H9 (cell line): ENCODE measurements around the gene PLOD1. TPM values are rescaled to one million over a fixed set of nuclear protein-coding genes. Genes with fewer than 3 reads are reported as not detected.
A peak's percentile ranks its signal among the peaks of the same experiment; 100 is the strongest.

Experiments
- DNase-seq: peaks from one replicate; pipeline ENCODE4 v3.0.0-alpha.2; 2017
- H2AFZ ChIP-seq: one replicate; pipeline ENCODE4 v1.6.1; 2013; ENCODE audit warnings: mild to moderate bottlenecking, low read length, control low read depth, moderate library complexity
- H2AK5ac ChIP-seq: 2 replicates; pipeline ENCODE4 v1.6.1; 2013; ENCODE audit warnings: low read length, control low read depth, mixed read lengths; ENCODE audit not compliant: insufficient read length
- H2BK120ac ChIP-seq: one replicate; pipeline ENCODE4 v1.6.1; 2013; ENCODE audit warnings: low read depth, mild to moderate bottlenecking, low read length, control low read depth, inconsistent platforms; ENCODE audit not compliant: poor library complexity, severe bottlenecking
- H2BK12ac ChIP-seq: 2 replicates; pipeline ENCODE4 v1.6.1; 2013; ENCODE audit warnings: low read length, control low read depth, mixed read lengths, low read depth; ENCODE audit not compliant: insufficient read length
- H2BK15ac ChIP-seq: 2 replicates; pipeline ENCODE4 v1.6.1; 2013; ENCODE audit warnings: low read depth, low read length, control low read depth
- H2BK20ac ChIP-seq: one replicate; pipeline ENCODE4 v1.6.1; 2013; ENCODE audit warnings: low read depth, mild to moderate bottlenecking, low read length, control low read depth, inconsistent platforms; ENCODE audit not compliant: poor library complexity, severe bottlenecking
- H2BK5ac ChIP-seq: 2 replicates; pipeline ENCODE4 v1.6.1; 2013; ENCODE audit warnings: low read length, control low read depth, mixed read lengths; ENCODE audit not compliant: insufficient read length
- H3K14ac ChIP-seq: 2 replicates; pipeline ENCODE4 v1.6.1; 2013; ENCODE audit warnings: low read length, control low read depth; ENCODE audit not compliant: insufficient read depth
- H3K18ac ChIP-seq: 2 replicates; pipeline ENCODE4 v1.6.1; 2013; ENCODE audit warnings: low read depth, mild to moderate bottlenecking, mixed read lengths, low read length, control low read depth; ENCODE audit not compliant: insufficient read length
- H3K23ac ChIP-seq: 2 replicates; pipeline ENCODE4 v1.6.1; 2013; ENCODE audit warnings: low read length, control low read depth, mixed read lengths, low read depth; ENCODE audit not compliant: insufficient read length
- H3K23me2 ChIP-seq: 2 replicates; pipeline ENCODE4 v1.6.1; 2013; ENCODE audit warnings: low read depth, mild to moderate bottlenecking, mixed read lengths, low read length, control low read depth; ENCODE audit not compliant: insufficient read length, poor library complexity, severe bottlenecking
- H3K27ac ChIP-seq: 2 replicates; pipeline ENCODE4 v1.5.1; 2013; ENCODE audit warnings: low read length, control low read depth, mixed read lengths, low read depth; ENCODE audit not compliant: insufficient read length
- H3K27me3 ChIP-seq: 2 replicates; pipeline ENCODE4 v1.6.1; 2013; ENCODE audit warnings: low read length, control low read depth, inconsistent platforms; ENCODE audit not compliant: insufficient read depth
- H3K4ac ChIP-seq: 2 replicates; pipeline ENCODE4 v1.6.1; 2013; ENCODE audit warnings: low read depth, mild to moderate bottlenecking, control low read depth, inconsistent platforms, low read length, moderate library complexity
- H3K4me1 ChIP-seq: 2 replicates; pipeline ENCODE4 v1.6.1; 2013; ENCODE audit warnings: low read length, control low read depth, inconsistent platforms; ENCODE audit not compliant: insufficient read depth
- H3K4me2 ChIP-seq: 2 replicates; pipeline ENCODE4 v1.6.1; 2013; ENCODE audit warnings: low read length, control low read depth, mixed read lengths; ENCODE audit not compliant: insufficient read length, insufficient read depth
- H3K56ac ChIP-seq: 2 replicates; pipeline ENCODE4 v1.6.1; 2013; ENCODE audit warnings: low read depth, mild to moderate bottlenecking, mixed read lengths, low read length, control low read depth; ENCODE audit not compliant: insufficient read length
- H3K79me1 ChIP-seq: 2 replicates; pipeline ENCODE4 v1.6.1; 2013; ENCODE audit warnings: low read depth, mild to moderate bottlenecking, moderate library complexity, low read length, control low read depth, inconsistent platforms; ENCODE audit not compliant: insufficient read depth, poor library complexity, severe bottlenecking
- H3K79me2 ChIP-seq: 2 replicates; pipeline ENCODE4 v1.6.1; 2013; ENCODE audit warnings: low read length, control low read depth, inconsistent platforms; ENCODE audit not compliant: insufficient read depth
- H3K9ac ChIP-seq: 2 replicates; pipeline ENCODE4 v1.6.1; 2013; ENCODE audit warnings: low read length, control low read depth, mixed read lengths; ENCODE audit not compliant: insufficient read length; ENCODE audit errors: extremely low read depth
- H3K9me3 ChIP-seq: one replicate; pipeline ENCODE4 v1.6.1; 2013; ENCODE audit warnings: low read depth, low read length, inconsistent platforms; ENCODE audit not compliant: control insufficient read depth
- H3T11ph ChIP-seq: one replicate; pipeline ENCODE4 v1.6.1; 2013; ENCODE audit warnings: mild to moderate bottlenecking, low read length, control low read depth, inconsistent platforms
- H4K20me1 ChIP-seq: one replicate; pipeline ENCODE4 v1.6.1; 2013; ENCODE audit not compliant: control insufficient read depth, insufficient read length, insufficient read depth
- H4K5ac ChIP-seq: 2 replicates; pipeline ENCODE4 v1.6.1; 2013; ENCODE audit warnings: low read depth, mild to moderate bottlenecking, mixed read lengths, low read length, control low read depth; ENCODE audit not compliant: insufficient read length
- H4K8ac ChIP-seq: replicated peaks from 2 replicates; pipeline ENCODE4 v1.6.1; 2013; ENCODE audit warnings: low read length, control low read depth, mixed read lengths, low read depth; ENCODE audit not compliant: insufficient read length
- H4K91ac ChIP-seq: 2 replicates; pipeline ENCODE4 v1.6.1; 2013; ENCODE audit warnings: low read depth, mild to moderate bottlenecking, moderate library complexity, mixed read lengths, low read length, control low read depth; ENCODE audit not compliant: insufficient read length
- H3K27ac Mint-ChIP-seq, 3 experiments: 2 replicates in 2 of 3; 3 replicates in 1 of 3; pipeline ENCODE4 v1.8.0; 2020 to 2021; ENCODE audit warnings: mixed read lengths in 3 of 3, mild to moderate bottlenecking in 1 of 3, moderate library complexity in 1 of 3
- H3K27me3 Mint-ChIP-seq: 2 replicates; pipeline ENCODE4 v1.8.0; 2021; ENCODE audit warnings: low read depth, mild to moderate bottlenecking, moderate library complexity, mixed read lengths
- H3K36me3 Mint-ChIP-seq, 3 experiments: 2 replicates in 2 of 3; 3 replicates in 1 of 3; pipeline ENCODE4 v1.8.0; 2020 to 2021; ENCODE audit warnings: low read depth in 3 of 3, mixed read lengths in 3 of 3; ENCODE audit not compliant: insufficient read depth in 1 of 3
- H3K4me1 Mint-ChIP-seq, 2 experiments: 2 replicates each; pipeline ENCODE4 v1.8.0; 2020; ENCODE audit warnings: mixed read lengths in 2 of 2
- H3K4me3 Mint-ChIP-seq, 2 experiments: 2 replicates in 1 of 2; 3 replicates in 1 of 2; pipeline ENCODE4 v1.8.0; 2020 to 2021; ENCODE audit warnings: mild to moderate bottlenecking in 2 of 2, mixed read lengths in 2 of 2, moderate library complexity in 1 of 2
- H3K9me3 Mint-ChIP-seq, 2 experiments: 2 replicates in 1 of 2; 3 replicates in 1 of 2; pipeline ENCODE4 v1.8.0; 2020; ENCODE audit warnings: mild to moderate bottlenecking in 2 of 2, mixed read lengths in 2 of 2, moderate library complexity in 1 of 2
- WGBS: extraction: QIAGEN DNeasy Blood & Tissue Kit; methylation state at CpG from one replicate; pipeline ENCODE4 v1.1.7; 2013; ENCODE audit warnings: missing lambda C conversion rate, low lambda C conversion rate, mixed read lengths; ENCODE audit not compliant: insufficient read length; ENCODE audit errors: extremely low coverage; 5-methylcytosine and 5-hydroxymethylcytosine counted together
- total RNA-seq: library from RNA; stranded (reverse); gene quantifications from 2 replicates; pipeline ENCODE4 v1.2.1, GENCODE V29; 2021
- TF ChIP-seq, protein P1 (sequence below): fragments of 200-600 bp; sonication (generic); conservative IDR thresholded peaks from 3 replicates; pipeline ENCODE4 v1.8.0; 2021; ENCODE audit warnings: antibody characterized with exemption, mild to moderate bottlenecking

The PLOD1 gene
- total RNA-seq, 1 experiment from 2014 or later: 57.0 TPM

DNA sequence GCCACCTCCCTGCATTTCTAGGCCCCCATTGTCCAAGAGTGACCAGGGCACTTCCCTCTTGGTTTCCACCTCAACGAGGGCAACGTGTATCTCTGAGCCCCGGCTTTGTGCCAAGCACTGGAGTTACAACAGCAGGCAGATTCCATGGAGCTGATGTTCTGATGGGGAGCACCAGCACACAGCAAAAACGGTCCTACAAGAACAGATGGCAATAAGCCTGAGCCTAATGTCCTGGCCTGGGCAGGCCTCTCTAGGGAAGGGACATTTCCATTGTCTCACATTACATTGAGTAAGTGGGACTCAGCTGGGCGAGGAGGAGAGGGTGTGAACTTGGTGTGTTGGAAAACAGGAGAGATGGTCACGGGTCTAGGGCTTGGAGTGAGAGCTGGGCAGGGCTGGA lies 48.6 kb upstream of the PLOD1 start:
- Mint-ChIP-seq H3K36me3 (0 out of 7 replicates have a peak, but pooled peaks cover 0 to 7% (median 0%) of the 10 kb centered on the region in 3 experiments), H3K27ac (peak overlapping the region in 1 of 3 experiments; percentile 41; a peak in 3 of 7 replicates), H3K27me3 (no peaks in the 10 kb centered on the region; the same call in 1 of the 2 replicates), H3K9me3 (peaks cover 0 to 5% of the 10 kb centered on the region in 2 experiments; a peak in 4 of 5 replicates), H3K4me1 (peaks cover 10 to 23% of the 10 kb centered on the region in 2 experiments), H3K4me3 (no peak overlapping the region)
- H2BK15ac ChIP-seq: no peak overlapping the region
- no peak overlapping the region for H4K5ac ChIP-seq
- H3K79me1 ChIP-seq: no peaks in the 10 kb centered on the region
- no peak overlapping the region for H2AFZ ChIP-seq
- H4K8ac ChIP-seq: no peak overlapping the region
- H3T11ph ChIP-seq: no peak overlapping the region
- TF ChIP-seq, protein P1, sequence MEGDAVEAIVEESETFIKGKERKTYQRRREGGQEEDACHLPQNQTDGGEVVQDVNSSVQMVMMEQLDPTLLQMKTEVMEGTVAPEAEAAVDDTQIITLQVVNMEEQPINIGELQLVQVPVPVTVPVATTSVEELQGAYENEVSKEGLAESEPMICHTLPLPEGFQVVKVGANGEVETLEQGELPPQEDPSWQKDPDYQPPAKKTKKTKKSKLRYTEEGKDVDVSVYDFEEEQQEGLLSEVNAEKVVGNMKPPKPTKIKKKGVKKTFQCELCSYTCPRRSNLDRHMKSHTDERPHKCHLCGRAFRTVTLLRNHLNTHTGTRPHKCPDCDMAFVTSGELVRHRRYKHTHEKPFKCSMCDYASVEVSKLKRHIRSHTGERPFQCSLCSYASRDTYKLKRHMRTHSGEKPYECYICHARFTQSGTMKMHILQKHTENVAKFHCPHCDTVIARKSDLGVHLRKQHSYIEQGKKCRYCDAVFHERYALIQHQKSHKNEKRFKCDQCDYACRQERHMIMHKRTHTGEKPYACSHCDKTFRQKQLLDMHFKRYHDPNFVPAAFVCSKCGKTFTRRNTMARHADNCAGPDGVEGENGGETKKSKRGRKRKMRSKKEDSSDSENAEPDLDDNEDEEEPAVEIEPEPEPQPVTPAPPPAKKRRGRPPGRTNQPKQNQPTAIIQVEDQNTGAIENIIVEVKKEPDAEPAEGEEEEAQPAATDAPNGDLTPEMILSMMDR: no peak
- H3K18ac ChIP-seq: no peak overlapping the region
- no peak overlapping the region for H3K27ac ChIP-seq
- no peak for DNase-seq
- WGBS: no CpG with 5 or more reads among the region's 6 CpGs
- no peak overlapping the region for H3K9ac ChIP-seq
- H3K23ac ChIP-seq: no peak overlapping the region
- H3K27me3 ChIP-seq: no peaks in the 10 kb centered on the region
- H3K4ac ChIP-seq: no peak overlapping the region
- no peaks in the 10 kb centered on the region for H3K23me2 ChIP-seq
- H2BK5ac ChIP-seq: no peak overlapping the region
- H3K14ac ChIP-seq: no peak overlapping the region; the same call in 1 of the 2 replicates
- H2BK20ac ChIP-seq: no peak overlapping the region
- H3K4me1 ChIP-seq: peaks cover 2% of the 10 kb centered on the region; the same call in 1 of the 2 replicates
- no peak overlapping the region for H4K91ac ChIP-seq
- H3K9me3 ChIP-seq: no peaks in the 10 kb centered on the region
- no peak overlapping the region for H2BK12ac ChIP-seq
- no peaks in the 10 kb centered on the region for H4K20me1 ChIP-seq
- no peak overlapping the region for H2AK5ac ChIP-seq
- H3K56ac ChIP-seq: no peak overlapping the region
- H3K4me2 ChIP-seq: no peak overlapping the region
- H2BK120ac ChIP-seq: no peak overlapping the region
- H3K79me2 ChIP-seq: no peaks in the 10 kb centered on the region
